IMR-90 (cell line): ENCODE results near the gene PPP4C. TPM values are rescaled to one million over a fixed set of nuclear protein-coding genes. Genes with fewer than 3 reads are reported as not detected.

Source experiments
- ATAC-seq: fragments of 200-7000 bp; cut with Tn5 transposase; 2 replicates; pipeline ENCODE4 v1.9.1; 2020; ENCODE audit warnings: low read depth, mild to moderate bottlenecking, moderate library complexity
- BruUV-seq: library from RNA; stranded (reverse); fragments of 400-500 nt; replicated peaks from 2 replicates; lab custom pipeline; 2021; lab: Mats Ljungman, UMichigan
- CTCF ChIA-PET: fragments of 300-600 bp; formaldehyde crosslinking; extraction: SDS; loops from one replicate; lab custom pipeline; 2021; ENCODE audit warnings: antibody characterized with exemption; lab: Yijun Ruan, JAX
- POLR2A ChIA-PET: fragments of 300-600 bp; sonication (Branson Sonifier 250); formaldehyde crosslinking; loops from one replicate; lab custom pipeline; 2022; ENCODE audit warnings: antibody characterized with exemption; ENCODE audit not compliant: unreplicated experiment; lab: Charles Lee
- DNase-seq: peaks from one replicate; pipeline ENCODE4 v3.0.0; 2013
- H2AFZ ChIP-seq: replicated peaks from 2 replicates; pipeline ENCODE3; 2013; ENCODE audit warnings: low read length, mild to moderate bottlenecking; ENCODE audit not compliant: poor library complexity
- H2AK5ac ChIP-seq: 2 replicates; pipeline ENCODE4 v1.6.1; 2013; ENCODE audit warnings: low read depth, low read length, inconsistent platforms
- H2AK9ac ChIP-seq: replicated peaks from 2 replicates; pipeline ENCODE3; 2013; ENCODE audit warnings: mild to moderate bottlenecking, low read depth, low read length, moderate library complexity; ENCODE audit not compliant: poor library complexity
- H2BK120ac ChIP-seq: 2 replicates; pipeline ENCODE4 v1.6.1; 2013; ENCODE audit warnings: low read depth, low read length, inconsistent platforms
- H2BK15ac ChIP-seq: 3 replicates; pipeline ENCODE4 v1.6.1; 2013; ENCODE audit warnings: low read depth, low read length, inconsistent platforms
- H2BK20ac ChIP-seq: 2 replicates; pipeline ENCODE4 v1.6.1; 2013; ENCODE audit warnings: low read depth, mild to moderate bottlenecking, inconsistent platforms, low read length, moderate library complexity
- H2BK5ac ChIP-seq: 2 replicates; pipeline ENCODE4 v1.6.1; 2013; ENCODE audit warnings: mild to moderate bottlenecking, low read depth, low read length, inconsistent platforms; ENCODE audit not compliant: poor library complexity, severe bottlenecking
- H3K14ac ChIP-seq: replicated peaks from 2 replicates; pipeline ENCODE4 v1.6.1; 2013; ENCODE audit warnings: low read depth, low read length, inconsistent platforms
- H3K18ac ChIP-seq: 2 replicates; pipeline ENCODE4 v1.6.1; 2013; ENCODE audit warnings: low read depth, low read length, control low read depth
- H3K23ac ChIP-seq: 2 replicates; pipeline ENCODE4 v1.6.1; 2013; ENCODE audit warnings: low read depth, low read length, inconsistent platforms
- H3K27ac ChIP-seq: 2 replicates; pipeline ENCODE4 v1.5.1; 2013; ENCODE audit warnings: mild to moderate bottlenecking, control low read depth, low read length; ENCODE audit not compliant: insufficient read depth
- H3K27me3 ChIP-seq: 2 replicates; pipeline ENCODE4 v1.6.1; 2013; ENCODE audit warnings: low read length; ENCODE audit not compliant: control insufficient read depth, insufficient read depth
- H3K36me3 ChIP-seq: 2 replicates; pipeline ENCODE4 v1.6.1; 2013; ENCODE audit warnings: low read length, mixed read lengths; ENCODE audit not compliant: control insufficient read depth, insufficient read depth
- H3K4ac ChIP-seq: 2 replicates; pipeline ENCODE4 v1.6.1; 2013; ENCODE audit warnings: low read depth, low read length, inconsistent platforms
- H3K4me1 ChIP-seq: 2 replicates; pipeline ENCODE4 v1.6.1; 2013; ENCODE audit warnings: low read length, mixed read lengths; ENCODE audit not compliant: control insufficient read depth, insufficient read depth
- H3K4me2 ChIP-seq: 2 replicates; pipeline ENCODE4 v1.6.1; 2013; ENCODE audit warnings: low read depth, mild to moderate bottlenecking, control low read depth, low read length, moderate library complexity
- H3K4me3 ChIP-seq: 2 replicates; pipeline ENCODE4 v1.5.1; 2013; ENCODE audit warnings: low read depth, mild to moderate bottlenecking, control low read depth, low read length, moderate library complexity; ENCODE audit not compliant: insufficient read depth
- H3K56ac ChIP-seq: 2 replicates; pipeline ENCODE4 v1.6.1; 2013; ENCODE audit warnings: low read length, inconsistent platforms; ENCODE audit not compliant: insufficient read depth; ENCODE audit errors: extremely low read depth
- H3K79me1 ChIP-seq, 2 experiments: 2 replicates each; pipeline ENCODE4 v1.6.1; 2013; ENCODE audit warnings: low read length in 2 of 2, inconsistent platforms in 1 of 2, low read depth in 1 of 2
- H3K9ac ChIP-seq: 2 replicates; pipeline ENCODE4 v1.6.1; 2013; ENCODE audit warnings: low read depth, low read length, control low read depth
- H3K9me1 ChIP-seq: 2 replicates; pipeline ENCODE4 v1.6.1; 2013; ENCODE audit warnings: low read length, inconsistent platforms; ENCODE audit not compliant: insufficient read depth
- H3K9me3 ChIP-seq: 2 replicates; pipeline ENCODE4 v1.6.1; 2013; ENCODE audit warnings: low read length; ENCODE audit not compliant: control insufficient read depth, insufficient read depth
- H4K20me1 ChIP-seq: 2 replicates; pipeline ENCODE4 v1.6.1; 2013; ENCODE audit warnings: low read length, inconsistent platforms; ENCODE audit not compliant: insufficient read depth
- H4K5ac ChIP-seq: 2 replicates; pipeline ENCODE4 v1.6.1; 2013; ENCODE audit warnings: mild to moderate bottlenecking, low read depth, low read length, control low read depth
- H4K8ac ChIP-seq, 2 experiments: 2 replicates each; pipeline ENCODE4 v1.6.1; 2013; ENCODE audit warnings: low read depth in 2 of 2, low read length in 2 of 2, control low read depth in 1 of 2, inconsistent platforms in 1 of 2
- H4K91ac ChIP-seq: 2 replicates; pipeline ENCODE4 v1.6.1; 2013; ENCODE audit warnings: low read depth, low read length, inconsistent platforms; ENCODE audit not compliant: insufficient read depth
- BHLHE40 ChIP-seq: fragments of 150-350 bp; IDR thresholded peaks from 2 replicates; pipeline ENCODE4 v1.6.1; 2016; ENCODE audit warnings: mild to moderate bottlenecking, low read depth, low read length
- CEBPB ChIP-seq: IDR thresholded peaks from 2 replicates; pipeline ENCODE4 v1.6.1; 2012; ENCODE audit warnings: low read depth, low read length, improper control_type of control experiment
- CHD1 ChIP-seq: IDR thresholded peaks from 2 replicates; pipeline ENCODE4 v1.6.1; 2012; ENCODE audit warnings: low read depth, low read length, improper control_type of control experiment
- FOS ChIP-seq: fragments of 150-350 bp; IDR thresholded peaks from 2 replicates; pipeline ENCODE4 v1.6.1; 2016; ENCODE audit warnings: low read depth, low read length
- MAFK ChIP-seq: IDR thresholded peaks from 2 replicates; pipeline ENCODE4 v1.6.1; 2012; ENCODE audit warnings: low read depth, low read length, improper control_type of control experiment
- MAZ ChIP-seq: IDR thresholded peaks from 2 replicates; pipeline ENCODE4 v1.6.1; 2012; ENCODE audit warnings: low read depth, mild to moderate bottlenecking, low read length, improper control_type of control experiment, moderate library complexity, borderline replicate concordance
- MXI1 ChIP-seq: IDR thresholded peaks from 2 replicates; pipeline ENCODE4 v1.6.1; 2012; ENCODE audit warnings: low read depth, mild to moderate bottlenecking, low read length, moderate library complexity, borderline replicate concordance
- NFE2L2 ChIP-seq: fragments of 150-350 bp; IDR thresholded peaks from 2 replicates; pipeline ENCODE4 v1.6.1; 2016; ENCODE audit warnings: low read depth, mild to moderate bottlenecking, low read length
- POLR2A ChIP-seq: IDR thresholded peaks from 2 replicates; pipeline ENCODE4 v1.6.1; 2012; ENCODE audit warnings: mild to moderate bottlenecking, low read depth, low read length
- RAD21 ChIP-seq: IDR thresholded peaks from 2 replicates; pipeline ENCODE4 v1.6.1; 2012; ENCODE audit warnings: low read length, improper control_type of control experiment
- RCOR1 ChIP-seq: IDR thresholded peaks from 2 replicates; pipeline ENCODE4 v1.6.1; 2012; ENCODE audit warnings: mild to moderate bottlenecking, low read length, improper control_type of control experiment; ENCODE audit not compliant: insufficient replicate concordance
- RFX5 ChIP-seq: IDR thresholded peaks from 2 replicates; pipeline ENCODE4 v1.8.0; 2012; ENCODE audit warnings: low read depth, mild to moderate bottlenecking, low read length, moderate library complexity
- SMC3 ChIP-seq: fragments of 150-350 bp; IDR thresholded peaks from 2 replicates; pipeline ENCODE4 v1.6.1; 2016; ENCODE audit warnings: low read depth, mild to moderate bottlenecking, antibody characterized with exemption, low read length, moderate library complexity
- WGBS, 2 experiments: methylation state at CpG; one replicate each; pipeline versions ENCODE4 v1.1.5 to v1.1.7; 2013; ENCODE audit warnings: missing lambda C conversion rate in 2 of 2; ENCODE audit not compliant: insufficient read length in 1 of 2; ENCODE audit errors: extremely low coverage in 2 of 2; 5-methylcytosine and 5-hydroxymethylcytosine counted together
- dilution Hi-C: fragments of 300-500 bp; cut with HindIII; formaldehyde crosslinking; loops from one replicate; pipeline ENCODE4 v1.14.3; 2018; ENCODE audit warnings: low sequenced_read_pairs; ENCODE audit not compliant: unreplicated experiment
- in situ Hi-C: fragments of 300-500 bp; cut with MboI; formaldehyde crosslinking; loops from 3 replicates; pipeline ENCODE4 v1.14.3; 2019; ENCODE audit warnings: low sequenced_read_pairs, inconsistent platforms, mixed read lengths
- intact Hi-C: fragments of 100-400 bp; cut with micrococcal nuclease; formaldehyde crosslinking; loops from 2 replicates; pipeline ENCODE4 v1.10.0; 2022
- polyA plus RNA-seq, 3 experiments: library from polyadenylated mRNA; depleted of rRNA; stranded (reverse); fragments of >200 nt; gene quantifications; 2 replicates each; pipeline ENCODE4 v1.2.3, GENCODE V29; 2012; ENCODE audit warnings: low replicate concordance in 1 of 3
- total RNA-seq: library from RNA; depleted of rRNA; stranded (reverse); fragments of >200 nt; gene quantifications from 2 replicates; pipeline ENCODE4 v1.2.3, GENCODE V29; 2012
- TF ChIP-seq, protein P1 (sequence below): conservative IDR thresholded peaks from 2 replicates; pipeline ENCODE4 v1.5.1; 2012; ENCODE audit warnings: mild to moderate bottlenecking, low read depth, low read length, improper control_type of control experiment
- TF ChIP-seq, protein P2 (sequence below): fragments of 150-350 bp; IDR thresholded peaks from 2 replicates; pipeline ENCODE4 v1.6.1; 2017; ENCODE audit warnings: mild to moderate bottlenecking, antibody characterized with exemption, low read length, low read depth

PPP4C gene
- total and polyA plus RNA-seq, 2 of the 4 experiments (the other 2 are of a cell fraction): 200 to 209 TPM

DNA sequence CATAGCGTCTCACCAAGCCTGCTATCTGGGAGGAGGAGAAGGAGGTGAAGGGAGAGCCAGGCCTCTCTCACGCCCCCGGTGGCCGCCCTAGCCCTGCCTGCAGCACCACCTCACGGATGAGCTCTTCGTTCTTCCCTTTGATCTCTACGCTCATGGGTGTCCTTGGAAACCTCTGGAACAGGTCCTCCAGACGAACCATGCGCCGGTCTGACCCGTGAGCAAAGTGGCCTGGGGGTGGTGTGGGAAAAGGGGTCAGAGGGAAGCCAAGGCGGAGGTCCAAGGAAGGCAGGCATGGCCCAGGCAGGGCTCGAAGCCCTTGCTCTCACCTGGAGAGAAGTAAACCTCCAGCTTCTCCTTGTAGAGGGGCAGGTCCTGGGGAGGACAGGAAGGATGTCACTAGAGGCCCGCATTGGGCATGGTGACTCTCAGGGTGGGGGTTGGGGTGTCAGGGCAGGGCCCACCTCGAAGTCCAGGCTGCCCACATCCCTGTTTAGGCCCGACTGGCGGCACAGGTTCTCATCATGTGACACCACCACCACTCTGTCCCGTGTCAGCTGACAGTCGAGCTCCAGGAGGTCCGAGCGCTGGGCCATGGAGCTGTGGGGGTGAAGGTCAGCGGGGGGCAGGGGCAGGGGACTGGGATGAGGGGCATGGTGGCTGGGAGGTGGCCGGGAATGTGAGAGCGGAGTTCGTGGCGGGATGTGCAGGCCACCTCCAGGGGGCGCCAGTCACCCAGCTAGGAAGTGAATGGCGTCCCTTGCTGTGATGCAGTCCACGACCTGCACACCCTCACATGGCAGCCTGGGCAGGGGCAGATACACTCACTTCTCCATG lies 36.6 kb downstream of the PPP4C start:
- Histone ChIP-seq H3K79me1 (no peaks in the 10 kb centered on the region; a peak in 1 of 4 replicates), H3K14ac (no peak overlapping the region), H2BK5ac (no peak overlapping the region), H3K4ac (no peak overlapping the region), H4K91ac (no peak overlapping the region), H3K56ac (no peak overlapping the region), H4K20me1 (no peaks in the 10 kb centered on the region), H3K27me3 (no peaks in the 10 kb centered on the region), H3K4me3 (no peak overlapping the region), H3K4me1 (no peaks in the 10 kb centered on the region; the same call in 1 of the 2 replicates), H3K27ac (no peak overlapping the region), H3K4me2 (no peak overlapping the region), H3K9ac (no peak overlapping the region), H2AK5ac (no peak overlapping the region; the same call in 1 of the 2 replicates), H2AK9ac (peak overlapping the region; percentile 78), H3K9me1 (no peaks in the 10 kb centered on the region), H3K23ac (no peak overlapping the region), H3K36me3 (peaks cover 40% of the 10 kb centered on the region), H2AFZ (peak overlapping the region; percentile 61), H4K5ac (no peak overlapping the region), H4K8ac (no peak overlapping the region), H3K9me3 (no peaks in the 10 kb centered on the region), H2BK120ac (no peak overlapping the region), H2BK15ac (no peak overlapping the region), H3K18ac (no peak overlapping the region), H2BK20ac (no peak overlapping the region)
- CTCF ChIA-PET: interaction anchor here (1.2 to 1.4 kb wide), 3 partner anchors 9 to 11 kb away, joined by 3 to 7 read pairs (median 4); no protein-coding TSS in a partner anchor
- intact Hi-C loops (loop anchor here (5.0 kb wide), 1 partner anchor 300 kb away; no protein-coding TSS in a partner anchor), in situ Hi-C loops (no loop called here), dilution Hi-C loops (no loop called here)
- 86% methylated on average over 13 of the region's 29 CpGs; no CpG with 5 or more reads in 1 of the 2 experiments for WGBS, 2 experiments
- DNase-seq: peak; percentile 42
- BruUV-seq: no TSS peak
- POLR2A ChIA-PET: no interaction called here
- peak; percentile 65 for ATAC-seq
- TF ChIP-seq, protein P1, sequence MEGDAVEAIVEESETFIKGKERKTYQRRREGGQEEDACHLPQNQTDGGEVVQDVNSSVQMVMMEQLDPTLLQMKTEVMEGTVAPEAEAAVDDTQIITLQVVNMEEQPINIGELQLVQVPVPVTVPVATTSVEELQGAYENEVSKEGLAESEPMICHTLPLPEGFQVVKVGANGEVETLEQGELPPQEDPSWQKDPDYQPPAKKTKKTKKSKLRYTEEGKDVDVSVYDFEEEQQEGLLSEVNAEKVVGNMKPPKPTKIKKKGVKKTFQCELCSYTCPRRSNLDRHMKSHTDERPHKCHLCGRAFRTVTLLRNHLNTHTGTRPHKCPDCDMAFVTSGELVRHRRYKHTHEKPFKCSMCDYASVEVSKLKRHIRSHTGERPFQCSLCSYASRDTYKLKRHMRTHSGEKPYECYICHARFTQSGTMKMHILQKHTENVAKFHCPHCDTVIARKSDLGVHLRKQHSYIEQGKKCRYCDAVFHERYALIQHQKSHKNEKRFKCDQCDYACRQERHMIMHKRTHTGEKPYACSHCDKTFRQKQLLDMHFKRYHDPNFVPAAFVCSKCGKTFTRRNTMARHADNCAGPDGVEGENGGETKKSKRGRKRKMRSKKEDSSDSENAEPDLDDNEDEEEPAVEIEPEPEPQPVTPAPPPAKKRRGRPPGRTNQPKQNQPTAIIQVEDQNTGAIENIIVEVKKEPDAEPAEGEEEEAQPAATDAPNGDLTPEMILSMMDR: peak; percentile 64
- no peak for TF ChIP-seq RCOR1
- TF ChIP-seq MXI1: no peak
- TF ChIP-seq MAFK: no peak
- no peak for TF ChIP-seq CHD1
- TF ChIP-seq BHLHE40: no peak
- TF ChIP-seq RAD21: peak; percentile 73
- TF ChIP-seq MAZ: no peak
- TF ChIP-seq RFX5: no peak
- TF ChIP-seq, protein P2, sequence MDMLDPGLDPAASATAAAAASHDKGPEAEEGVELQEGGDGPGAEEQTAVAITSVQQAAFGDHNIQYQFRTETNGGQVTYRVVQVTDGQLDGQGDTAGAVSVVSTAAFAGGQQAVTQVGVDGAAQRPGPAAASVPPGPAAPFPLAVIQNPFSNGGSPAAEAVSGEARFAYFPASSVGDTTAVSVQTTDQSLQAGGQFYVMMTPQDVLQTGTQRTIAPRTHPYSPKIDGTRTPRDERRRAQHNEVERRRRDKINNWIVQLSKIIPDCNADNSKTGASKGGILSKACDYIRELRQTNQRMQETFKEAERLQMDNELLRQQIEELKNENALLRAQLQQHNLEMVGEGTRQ: no peak
- no peak for TF ChIP-seq NFE2L2
- TF ChIP-seq FOS: no peak
- no peak for TF ChIP-seq POLR2A
- no peak for TF ChIP-seq CEBPB
- peak; percentile 47 for TF ChIP-seq SMC3
